GM18858 (cell line): ENCODE measurements around the gene HOXD4.

Experiments used
- ATAC-seq: cut with Tn5 transposase; IDR thresholded peaks from one replicate; pipeline ENCODE4 v1.9.1; 2021; ENCODE audit not compliant: unreplicated experiment

Gene HOXD4

DNA sequence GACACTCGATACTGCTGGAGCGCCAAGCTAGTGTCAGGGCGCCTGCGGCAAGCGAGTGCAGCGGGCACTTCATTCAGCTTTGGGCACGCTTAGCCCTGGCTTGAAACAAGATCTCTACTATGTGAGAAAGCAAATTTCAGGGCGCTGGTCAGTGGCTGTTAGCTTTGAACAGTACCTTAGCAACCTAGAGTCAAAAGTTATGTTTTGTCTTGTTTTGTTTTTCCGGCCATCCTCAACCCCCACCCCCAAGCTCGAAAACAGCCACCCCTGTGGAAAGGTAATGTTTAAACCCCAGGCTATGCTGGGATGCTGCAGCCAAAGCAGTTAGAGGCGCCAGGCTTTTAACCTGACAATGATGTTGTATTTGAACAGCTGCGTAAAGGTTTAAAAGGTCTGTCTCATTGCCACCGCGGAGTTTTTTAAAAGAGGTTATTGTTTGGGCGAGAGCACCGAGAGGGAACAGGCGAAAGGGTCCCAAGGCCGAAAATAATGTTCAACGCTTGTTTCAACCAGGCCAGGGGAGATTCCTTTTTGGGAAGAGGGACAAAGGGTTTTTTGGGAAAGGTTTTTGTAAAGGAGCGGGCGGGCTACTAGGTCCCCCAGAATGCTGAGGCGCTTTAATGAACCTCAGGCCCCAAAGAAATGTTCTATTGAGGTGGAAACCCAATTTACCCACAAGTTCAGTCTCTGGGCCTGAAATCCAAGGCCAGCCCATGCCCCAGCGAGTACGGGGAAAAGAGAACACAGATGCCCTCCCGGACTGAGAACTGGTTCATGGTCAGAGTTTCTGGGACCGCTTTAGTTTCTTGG lies 37.0 kb upstream of the HOXD4 start:
- no peak for ATAC-seq

DNA sequence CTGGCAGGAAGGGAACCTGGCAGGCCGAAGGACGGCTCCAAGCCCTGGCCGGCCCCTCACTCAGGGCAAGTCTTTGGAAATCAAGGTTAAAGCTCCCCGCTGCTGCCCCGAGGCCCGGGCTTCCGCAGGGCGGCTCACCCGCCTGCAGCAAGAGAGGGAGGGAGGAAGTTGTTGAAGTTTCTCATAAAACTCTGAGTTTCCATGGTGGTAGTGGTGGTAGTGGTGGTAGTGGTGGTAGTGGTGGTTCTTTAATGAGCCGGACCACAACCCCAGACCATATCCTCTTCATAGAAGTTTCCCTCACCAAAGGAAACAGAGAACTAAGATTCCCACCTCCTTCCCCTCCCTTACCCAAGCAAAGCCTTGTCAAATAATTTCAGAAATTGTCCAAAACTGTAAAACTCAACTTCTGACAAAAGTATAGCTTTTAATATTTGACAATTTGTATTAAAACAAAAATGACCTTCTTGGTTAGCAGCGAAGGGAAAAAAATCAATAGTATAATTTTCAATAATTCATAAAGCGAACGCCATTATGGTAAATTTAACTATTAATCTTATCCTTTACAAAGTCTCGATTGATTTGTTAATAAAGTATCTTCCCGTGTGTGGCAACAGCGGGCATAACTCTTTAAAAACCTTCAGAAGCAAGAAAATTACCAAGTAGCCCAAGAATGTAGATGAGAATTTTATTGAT lies 36.3 kb upstream of the HOXD4 start:
- no peak for ATAC-seq

DNA sequence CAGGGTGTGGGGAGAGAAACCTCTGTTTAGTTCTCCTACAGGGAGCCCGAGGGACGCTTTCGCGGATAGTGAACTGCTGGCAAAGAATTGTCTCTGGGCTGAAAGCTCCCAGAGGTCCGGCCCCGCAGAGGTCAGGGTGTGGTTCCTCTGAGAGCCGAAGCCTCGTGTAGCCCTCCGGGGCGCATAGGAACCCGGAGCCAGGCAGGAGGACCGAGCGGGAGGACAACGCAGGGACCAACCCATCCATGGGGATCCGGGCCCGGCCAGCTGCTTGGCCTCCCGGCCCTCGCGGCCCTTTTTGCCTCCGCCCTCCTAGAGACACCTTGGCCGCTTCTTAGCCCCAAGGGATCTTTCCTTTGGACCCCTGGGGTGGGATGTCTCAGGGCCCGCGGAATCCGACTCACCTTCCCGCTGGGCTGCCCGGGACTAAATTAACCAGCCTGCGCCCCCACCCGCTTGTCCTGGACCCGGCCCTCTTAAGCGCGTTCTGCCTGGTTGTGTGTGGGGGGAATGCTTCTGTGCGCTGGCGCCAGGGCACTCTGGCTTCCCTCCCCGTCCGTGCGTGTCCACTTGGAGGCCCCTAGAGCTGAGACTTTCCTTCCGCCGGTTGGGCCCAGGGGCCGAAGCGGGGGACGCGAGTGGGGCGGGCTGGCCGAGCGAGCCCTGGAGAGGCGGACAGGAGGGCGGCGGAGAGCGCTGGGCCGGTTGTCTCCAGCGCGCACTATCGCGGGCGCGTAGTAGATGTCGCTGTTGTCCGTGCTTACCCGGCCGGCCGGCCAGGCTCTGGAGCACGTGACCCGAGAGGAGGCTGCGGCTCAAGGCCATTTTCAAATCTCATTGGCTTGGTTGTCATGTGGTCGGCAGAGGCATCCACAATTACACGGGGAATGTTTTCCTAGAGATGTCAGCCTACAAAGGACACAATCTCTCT lies 35.2 kb upstream of the HOXD4 start, which contains the start of gene HOXD10:
TSS of gene HOXD10 (plus strand) at position 896 of the 931 bp plus-strand sequence. CDS start 56 bp downstream, outside the sequence.
- no peak for ATAC-seq

DNA sequence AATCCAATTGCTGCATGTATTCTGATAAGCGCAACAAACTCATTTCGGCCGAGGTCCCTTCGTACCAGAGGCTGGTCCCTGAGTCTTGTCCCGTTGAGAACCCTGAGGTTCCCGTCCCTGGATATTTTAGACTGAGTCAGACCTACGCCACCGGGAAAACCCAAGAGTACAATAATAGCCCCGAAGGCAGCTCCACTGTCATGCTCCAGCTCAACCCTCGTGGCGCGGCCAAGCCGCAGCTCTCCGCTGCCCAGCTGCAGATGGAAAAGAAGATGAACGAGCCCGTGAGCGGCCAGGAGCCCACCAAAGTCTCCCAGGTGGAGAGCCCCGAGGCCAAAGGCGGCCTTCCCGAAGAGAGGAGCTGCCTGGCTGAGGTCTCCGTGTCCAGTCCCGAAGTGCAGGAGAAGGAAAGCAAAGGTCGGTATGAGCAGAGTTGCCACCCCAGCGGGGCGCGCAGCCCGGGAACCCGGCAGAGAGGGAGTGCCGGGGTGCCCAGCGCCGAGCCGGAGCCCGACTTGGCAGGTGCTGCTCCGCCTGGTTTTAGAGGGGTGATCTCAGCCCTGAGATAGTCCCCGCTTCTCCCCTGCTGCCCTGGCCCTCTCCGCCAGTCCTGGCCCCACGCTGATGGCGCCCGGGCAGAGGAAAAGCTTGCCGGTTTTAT lies 34.1 kb upstream of the HOXD4 start:
- ATAC-seq, result no peak

DNA sequence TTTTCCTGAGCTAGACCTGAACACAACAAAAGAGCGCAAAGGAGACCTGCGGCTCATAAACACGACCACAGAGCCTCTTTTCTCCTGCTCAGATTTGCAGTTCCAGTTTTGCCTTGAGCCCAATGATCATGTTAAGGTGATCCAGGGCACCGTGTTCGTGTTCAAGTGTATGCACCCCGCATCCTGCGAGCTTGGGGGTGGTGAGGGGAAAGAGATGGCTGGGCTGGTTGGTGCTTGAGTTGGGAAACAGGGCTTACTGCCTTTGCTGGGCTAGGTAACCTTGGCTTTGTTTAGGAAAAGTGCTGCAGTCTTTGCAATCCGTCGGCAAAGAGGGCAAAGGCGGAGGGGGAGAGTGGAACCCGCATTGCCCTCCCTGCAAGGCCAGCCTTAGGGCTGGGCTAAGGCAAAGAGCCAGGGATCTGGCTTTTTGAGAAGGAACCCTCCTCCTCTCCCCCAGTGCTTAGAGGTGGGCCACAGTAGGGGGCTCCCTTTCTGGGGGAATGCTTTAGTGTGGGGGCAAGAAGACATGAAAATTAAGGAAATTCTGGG lies 33.5 kb upstream of the HOXD4 start:
- ATAC-seq, result no peak

DNA sequence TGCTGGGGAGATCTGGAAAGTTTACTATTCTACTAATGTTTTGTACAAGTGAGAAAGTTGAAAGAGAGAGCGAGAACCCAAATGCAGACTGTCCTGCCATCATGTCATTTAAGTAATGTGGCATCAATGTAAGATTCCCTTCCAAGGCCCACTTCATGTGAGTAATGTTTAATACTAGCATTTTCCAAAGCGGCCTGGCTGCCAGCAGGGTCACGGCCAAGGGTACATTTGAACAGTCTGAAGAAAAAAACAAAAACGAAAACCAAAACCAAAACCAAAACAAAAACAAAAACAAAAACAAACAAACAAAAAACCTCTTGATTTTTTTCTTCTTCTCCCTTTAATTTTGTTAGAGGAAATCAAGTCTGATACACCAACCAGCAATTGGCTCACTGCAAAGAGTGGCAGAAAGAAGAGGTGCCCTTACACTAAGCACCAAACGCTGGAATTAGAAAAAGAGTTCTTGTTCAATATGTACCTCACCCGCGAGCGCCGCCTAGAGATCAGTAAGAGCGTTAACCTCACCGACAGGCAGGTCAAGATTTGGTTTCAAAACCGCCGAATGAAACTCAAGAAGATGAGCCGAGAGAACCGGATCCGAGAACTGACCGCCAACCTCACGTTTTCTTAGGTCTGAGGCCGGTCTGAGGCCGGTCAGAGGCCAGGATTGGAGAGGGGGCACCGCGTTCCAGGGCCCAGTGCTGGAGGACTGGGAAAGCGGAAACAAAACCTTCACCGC lies 32.6 kb upstream of the HOXD4 start:
- no peak for ATAC-seq

DNA sequence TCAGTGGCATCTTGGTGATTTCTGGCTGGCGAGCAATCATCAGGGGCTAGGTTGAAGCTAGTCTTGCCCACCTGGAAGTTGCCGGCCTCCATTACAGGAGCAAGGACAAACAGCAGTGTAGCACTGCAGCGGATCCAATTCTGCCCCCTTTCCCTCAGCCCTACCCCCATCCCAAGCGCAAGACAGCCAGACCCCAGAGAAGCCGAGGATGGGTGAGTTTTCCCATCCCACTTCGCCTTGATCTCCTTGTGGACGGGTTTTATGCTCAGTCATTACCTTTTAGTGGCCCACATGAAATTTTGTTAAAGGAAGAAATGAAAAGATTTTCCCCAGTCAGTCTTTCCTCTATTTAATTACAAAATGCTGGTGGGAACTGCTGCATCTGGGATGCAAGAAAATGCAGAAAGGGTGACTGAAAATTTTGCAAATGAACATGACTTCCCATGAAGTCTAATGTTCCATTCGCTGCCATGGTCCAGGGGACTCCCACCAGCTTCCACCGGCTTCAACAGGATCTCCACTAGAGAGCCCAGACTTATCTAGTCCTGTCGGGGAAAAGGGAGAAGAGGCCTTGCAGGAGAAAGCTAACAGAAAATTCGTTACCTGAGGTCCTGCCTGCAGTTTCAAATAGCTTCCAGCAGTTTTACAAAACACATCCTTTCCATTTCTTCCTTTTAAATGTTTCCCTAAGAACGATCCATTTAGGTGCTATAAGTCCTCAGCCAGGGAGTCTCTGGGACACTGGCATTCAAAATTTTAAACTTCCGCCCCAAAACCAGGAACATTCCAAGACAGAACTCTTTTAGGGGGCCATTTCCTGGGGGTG lies 30.8 kb upstream of the HOXD4 start:
- no peak for ATAC-seq

DNA sequence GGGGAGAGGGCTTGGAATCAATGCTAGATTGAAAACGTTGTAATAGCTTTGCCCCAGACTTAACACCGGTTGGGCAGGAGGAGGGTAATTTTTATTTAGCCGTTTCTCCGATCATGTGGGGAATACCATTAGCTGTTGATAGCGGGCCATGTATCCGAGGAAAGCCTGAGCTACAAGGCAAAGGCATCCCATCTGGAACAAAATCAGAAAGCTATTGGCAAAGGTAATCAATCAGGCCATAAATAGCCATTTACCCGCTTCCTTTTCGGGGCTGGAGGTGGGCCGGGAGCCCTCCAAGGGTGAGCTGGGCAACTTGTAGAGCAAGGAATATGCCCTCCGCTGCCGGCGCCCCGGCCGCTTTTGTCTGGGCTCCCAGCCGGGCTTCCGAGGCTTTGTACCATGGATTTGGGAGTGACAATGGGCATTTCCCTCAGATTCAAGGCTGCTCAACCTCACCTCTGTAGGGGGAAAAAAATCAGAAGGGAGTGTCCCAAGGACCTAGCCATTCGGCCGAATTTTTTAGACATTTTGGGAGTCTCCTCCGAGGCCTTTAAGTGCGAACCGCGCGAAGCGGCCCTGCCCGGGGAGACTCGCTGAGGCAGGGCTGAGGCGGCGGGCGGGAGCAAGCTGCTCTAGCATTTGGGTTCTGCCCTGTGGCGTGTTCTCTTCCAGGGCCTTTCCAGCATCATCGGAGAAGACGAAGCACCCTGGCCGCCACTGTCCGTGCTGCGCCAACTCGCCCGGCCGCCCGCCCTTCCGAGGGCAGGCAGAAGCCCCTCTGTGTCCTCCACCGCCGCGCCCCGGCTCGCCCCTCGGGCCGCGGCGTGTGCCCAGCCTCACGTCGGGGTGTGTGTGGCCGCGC lies 29.9 kb upstream of the HOXD4 start:
- no peak for ATAC-seq

DNA sequence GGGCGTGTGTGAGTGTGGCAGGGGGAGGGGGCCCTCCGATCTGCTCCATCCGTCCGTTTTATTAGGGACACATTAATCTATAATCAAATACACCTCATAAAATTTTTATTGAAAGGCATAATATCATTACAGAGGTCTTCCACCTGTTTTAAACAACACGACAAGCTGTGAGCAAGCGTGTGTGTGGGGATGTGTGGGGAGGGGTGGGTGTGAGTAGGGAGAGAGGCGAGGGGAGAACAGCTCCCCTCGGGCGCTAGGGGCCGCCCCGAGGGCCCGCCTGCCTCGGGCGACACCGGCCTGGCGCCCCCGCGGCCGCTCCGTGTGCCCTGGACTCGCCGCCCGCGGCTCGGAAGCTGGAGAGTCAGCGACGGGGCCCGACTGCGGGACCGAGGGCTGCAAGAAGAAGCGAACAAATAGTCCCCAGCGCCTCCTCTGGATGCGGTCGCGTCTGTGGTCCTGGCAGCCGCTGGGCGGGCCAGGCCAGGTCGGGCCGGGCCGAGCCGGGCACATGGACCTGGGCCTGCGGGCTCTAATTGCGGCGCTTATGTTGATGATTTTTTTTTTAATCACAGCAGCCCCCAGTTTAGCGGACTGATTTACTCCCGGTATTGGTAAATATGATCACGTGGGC lies 29.2 kb upstream of the HOXD4 start:
- no peak for ATAC-seq

DNA sequence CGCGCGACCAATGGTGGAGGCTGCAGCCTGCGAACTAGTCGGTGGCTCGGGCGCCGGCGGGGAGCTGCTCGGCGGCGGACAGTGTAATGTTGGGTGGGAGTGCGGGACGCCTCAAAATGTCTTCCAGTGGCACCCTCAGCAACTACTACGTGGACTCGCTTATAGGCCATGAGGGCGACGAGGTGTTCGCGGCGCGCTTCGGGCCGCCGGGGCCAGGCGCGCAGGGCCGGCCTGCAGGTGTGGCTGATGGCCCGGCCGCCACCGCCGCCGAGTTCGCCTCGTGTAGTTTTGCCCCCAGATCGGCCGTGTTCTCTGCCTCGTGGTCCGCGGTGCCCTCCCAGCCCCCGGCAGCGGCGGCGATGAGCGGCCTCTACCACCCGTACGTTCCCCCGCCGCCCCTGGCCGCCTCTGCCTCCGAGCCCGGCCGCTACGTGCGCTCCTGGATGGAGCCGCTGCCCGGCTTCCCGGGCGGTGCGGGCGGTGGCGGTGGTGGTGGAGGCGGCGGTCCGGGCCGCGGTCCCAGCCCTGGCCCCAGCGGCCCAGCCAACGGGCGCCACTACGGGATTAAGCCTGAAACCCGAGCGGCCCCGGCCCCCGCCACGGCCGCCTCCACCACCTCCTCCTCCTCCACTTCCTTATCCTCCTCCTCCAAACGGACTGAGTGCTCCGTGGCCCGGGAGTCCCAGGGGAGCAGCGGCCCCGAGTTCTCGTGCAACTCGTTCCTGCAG lies 28.5 kb upstream of the HOXD4 start, which contains the start of gene HOXD9:
TSS of gene HOXD9 (plus strand) at position 37 of the 728 bp plus-strand sequence. CDS start at position 87, 50 bp downstream.
- no peak for ATAC-seq

DNA sequence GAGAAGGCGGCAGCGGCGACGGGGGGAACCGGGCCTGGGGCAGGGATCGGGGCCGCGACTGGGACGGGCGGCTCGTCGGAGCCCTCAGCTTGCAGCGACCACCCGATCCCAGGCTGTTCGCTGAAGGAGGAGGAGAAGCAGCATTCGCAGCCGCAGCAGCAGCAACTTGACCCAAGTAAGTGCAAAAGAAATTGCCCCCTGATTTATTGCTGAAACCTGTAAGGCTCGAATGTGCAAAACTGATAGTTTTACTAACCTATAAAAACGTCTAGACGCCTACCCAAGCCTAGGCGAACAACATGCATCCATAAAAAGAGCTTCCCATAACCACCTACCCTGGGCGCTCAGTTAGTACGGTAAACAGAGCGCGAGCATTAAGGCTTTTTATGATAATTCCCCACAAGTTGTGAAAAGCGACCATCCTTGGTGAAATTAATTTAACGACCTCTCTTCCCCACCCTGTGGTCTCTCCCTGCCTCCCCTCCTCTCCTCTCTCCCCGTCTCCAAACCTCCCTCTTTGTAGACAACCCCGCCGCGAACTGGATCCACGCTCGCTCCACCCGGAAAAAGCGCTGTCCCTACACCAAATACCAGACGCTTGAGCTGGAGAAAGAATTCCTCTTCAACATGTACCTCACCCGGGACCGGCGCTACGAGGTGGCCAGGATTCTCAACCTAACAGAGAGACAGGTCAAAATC lies 27.8 kb upstream of the HOXD4 start:
- no peak for ATAC-seq

DNA sequence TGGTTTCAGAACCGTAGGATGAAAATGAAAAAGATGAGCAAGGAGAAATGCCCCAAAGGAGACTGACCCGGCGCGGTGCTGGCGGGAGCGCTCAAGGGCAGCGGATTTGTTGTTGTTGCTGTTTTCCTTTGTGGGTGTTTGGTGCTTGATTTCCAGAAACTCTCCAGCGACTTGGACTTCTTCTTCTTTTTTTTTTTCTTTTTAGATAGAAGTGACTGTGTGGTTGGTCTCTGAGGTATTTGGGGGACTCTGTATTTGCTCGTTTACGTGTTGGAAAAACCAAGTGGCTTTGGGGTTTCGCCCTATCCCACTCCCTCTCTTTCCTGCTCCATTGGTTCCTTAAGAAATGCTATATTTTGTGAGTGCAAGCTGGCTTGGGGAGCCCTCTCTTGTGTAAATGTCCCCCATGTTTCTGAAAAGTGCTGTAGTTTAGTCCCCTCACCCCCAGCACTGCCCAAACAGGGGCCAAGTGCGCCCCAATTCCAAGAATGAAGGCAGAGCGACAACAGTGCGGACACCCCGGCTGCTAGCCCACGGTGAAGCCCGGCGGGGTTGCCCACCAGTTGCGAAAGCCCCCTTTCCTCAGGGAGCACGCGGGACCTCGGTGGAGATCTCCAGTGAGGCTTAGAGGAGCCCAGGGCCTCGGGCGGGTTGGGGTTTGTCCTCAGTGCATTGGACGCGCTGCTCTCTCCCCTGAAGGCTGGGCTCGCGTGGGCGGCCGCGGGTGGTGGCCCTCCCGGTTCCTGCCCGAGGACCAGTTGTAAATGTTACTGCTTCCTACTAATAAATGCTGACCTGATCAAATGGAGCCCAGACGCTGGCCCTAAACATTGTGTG lies 27.0 kb upstream of the HOXD4 start:
- ATAC-seq, result no peak

DNA sequence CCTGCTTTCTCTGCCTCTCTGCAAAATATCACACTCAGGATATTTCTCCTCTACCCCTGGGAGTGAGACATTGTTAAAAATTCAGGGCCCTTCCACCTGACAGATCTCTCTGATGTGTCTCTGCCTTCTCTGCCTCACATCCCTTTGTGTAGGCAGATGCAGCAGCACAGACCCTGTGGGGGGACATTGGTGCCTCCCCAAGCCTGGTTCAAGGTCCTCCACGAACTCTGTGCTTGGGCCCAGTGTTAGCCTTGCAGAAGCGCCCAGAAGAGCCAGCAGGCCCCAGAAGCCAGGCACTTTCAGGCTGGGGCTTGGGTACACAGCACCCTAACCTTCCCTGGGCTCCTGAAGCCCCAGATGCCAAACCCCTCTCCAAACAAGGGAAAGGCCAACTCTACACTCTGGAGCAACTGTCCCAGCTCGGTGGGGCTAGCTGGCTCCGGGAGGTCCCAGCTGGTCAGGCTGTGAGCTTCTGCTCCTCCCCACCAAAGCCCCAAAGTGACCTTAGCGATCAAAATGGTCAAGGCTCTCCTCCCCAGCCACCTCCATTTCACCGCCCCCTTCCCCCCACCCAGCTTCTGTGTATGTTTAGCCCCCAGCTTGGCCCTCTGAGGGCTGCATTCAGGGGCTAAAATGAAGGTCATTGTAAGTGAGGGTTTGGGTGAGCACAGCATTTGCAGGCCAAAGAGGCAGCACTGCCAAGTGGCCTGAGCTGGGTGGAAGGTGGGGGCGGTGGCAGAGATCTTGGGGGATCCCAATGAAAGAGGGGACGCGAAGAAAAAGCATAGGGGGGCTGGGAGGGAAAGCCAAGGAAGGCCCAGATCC lies 26.2 kb upstream of the HOXD4 start:
- ATAC-seq, result no peak

DNA sequence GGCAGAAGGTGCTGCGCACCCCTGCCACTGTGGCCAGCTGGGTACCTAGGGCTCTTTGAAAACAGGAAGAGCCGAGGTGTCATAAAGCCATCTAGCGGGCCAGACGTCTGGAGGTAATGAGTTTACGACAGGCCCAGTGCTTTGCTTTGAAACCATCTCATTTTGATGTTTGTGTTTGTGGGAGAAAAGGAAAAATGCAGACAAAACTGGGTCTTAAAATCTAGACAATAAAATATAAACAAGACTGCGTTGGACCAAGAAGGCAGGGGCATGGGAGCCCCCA lies 25.6 kb upstream of the HOXD4 start:
- ATAC-seq, result no peak
